Tibial nerve (tissue), 4 donors: ENCODE data around the gene CYP27A1.

Experiments used
- CTCF ChIP-seq, 5 experiments: fragments of 200-600 bp in 3 of 5; fragments of 450-650 bp in 2 of 5; sonication (generic) in 3 of 5; IDR thresholded peaks; one replicate each; pipeline ENCODE4 v1.5.1; 2016 to 2019; ENCODE audit warnings: antibody characterized with exemption in 5 of 5, mild to moderate bottlenecking in 3 of 5, moderate library complexity in 2 of 5
- EP300 ChIP-seq, 2 donors: sonication (generic); formaldehyde crosslinking; IDR thresholded peaks; one replicate each; pipeline ENCODE4 v1.6.1; 2017; ENCODE audit warnings: antibody characterized with exemption in 2 of 2, mild to moderate bottlenecking in 1 of 2
- POLR2A ChIP-seq, 2 donors: fragments of 450-650 bp; IDR thresholded peaks; one replicate each; pipeline ENCODE4 v1.6.1; 2017; ENCODE audit warnings: antibody characterized with exemption in 2 of 2, mild to moderate bottlenecking in 2 of 2, moderate library complexity in 2 of 2

- TF ChIP-seq CTCF (IDR thresholded peaks at IDR 0.05) (no peak), EP300 (IDR thresholded peaks at IDR 0.05) (no peak), POLR2A (IDR thresholded peaks at IDR 0.05) (no peak)
Observed at GRCh38 chr2:218815244-218815637, 33.3 kb downstream of the CYP27A1 start.
